Activated B cell treated with CpG ODN at 0.5 μM for 24 hours (primary cell): ENCODE data around the gene TOP2A. TPM values are rescaled to one million over a fixed set of nuclear protein-coding genes. Genes with fewer than 3 reads are reported as not detected.

Source experiments
- ATAC-seq: fragments of 200-7000 bp; cut with Tn5 transposase; one replicate; pipeline ENCODE4 v1.10.0; 2021; ENCODE audit warnings: low read depth, mild to moderate bottlenecking, moderate library complexity
- CTCF ChIA-PET: fragments of 350-600 bp; sonication (Branson Sonifier 250); formaldehyde crosslinking; loops from one replicate; lab custom pipeline; 2021; ENCODE audit warnings: antibody characterized with exemption; lab: Charles Lee
- POLR2A ChIA-PET: fragments of 350-600 bp; sonication (Branson Sonifier 250); formaldehyde crosslinking; loops from one replicate; lab custom pipeline; 2021; ENCODE audit warnings: antibody characterized with exemption; lab: Charles Lee
- DNase-seq: peaks from one replicate; pipeline ENCODE4 v3.0.0; 2022
- H3K27ac Mint-ChIP-seq: one replicate; pipeline ENCODE4 v1.8.0; 2020; ENCODE audit warnings: mixed read lengths
- H3K27me3 Mint-ChIP-seq: one replicate; pipeline ENCODE4 v1.8.0; 2021; ENCODE audit warnings: mixed read lengths
- H3K36me3 Mint-ChIP-seq: one replicate; pipeline ENCODE4 v1.8.0; 2021; ENCODE audit warnings: low read depth, mixed read lengths
- H3K4me1 Mint-ChIP-seq: one replicate; pipeline ENCODE4 v1.8.0; 2021; ENCODE audit warnings: mixed read lengths
- H3K4me3 Mint-ChIP-seq: one replicate; pipeline ENCODE4 v1.8.0; 2020; ENCODE audit warnings: mild to moderate bottlenecking, mixed read lengths
- H3K9me3 Mint-ChIP-seq: one replicate; pipeline ENCODE4 v1.8.0; 2020; ENCODE audit warnings: mixed read lengths
- CTCF ChIP-seq: fragments of 200-600 bp; IDR thresholded peaks from one replicate; pipeline ENCODE4 v1.8.0; 2022; ENCODE audit warnings: antibody characterized with exemption, mild to moderate bottlenecking
- intact Hi-C: fragments of 100-400 bp; cut with micrococcal nuclease; formaldehyde crosslinking; loops from one replicate; pipeline ENCODE4 v1.15.1; 2024
- total RNA-seq: library from RNA; stranded (reverse); gene quantifications from 2 replicates; pipeline ENCODE4 v1.2.3, GENCODE V29; 2022

The TOP2A gene
- total RNA-seq, 1 donor from 2014 or later, result 6.6 TPM

DNA sequence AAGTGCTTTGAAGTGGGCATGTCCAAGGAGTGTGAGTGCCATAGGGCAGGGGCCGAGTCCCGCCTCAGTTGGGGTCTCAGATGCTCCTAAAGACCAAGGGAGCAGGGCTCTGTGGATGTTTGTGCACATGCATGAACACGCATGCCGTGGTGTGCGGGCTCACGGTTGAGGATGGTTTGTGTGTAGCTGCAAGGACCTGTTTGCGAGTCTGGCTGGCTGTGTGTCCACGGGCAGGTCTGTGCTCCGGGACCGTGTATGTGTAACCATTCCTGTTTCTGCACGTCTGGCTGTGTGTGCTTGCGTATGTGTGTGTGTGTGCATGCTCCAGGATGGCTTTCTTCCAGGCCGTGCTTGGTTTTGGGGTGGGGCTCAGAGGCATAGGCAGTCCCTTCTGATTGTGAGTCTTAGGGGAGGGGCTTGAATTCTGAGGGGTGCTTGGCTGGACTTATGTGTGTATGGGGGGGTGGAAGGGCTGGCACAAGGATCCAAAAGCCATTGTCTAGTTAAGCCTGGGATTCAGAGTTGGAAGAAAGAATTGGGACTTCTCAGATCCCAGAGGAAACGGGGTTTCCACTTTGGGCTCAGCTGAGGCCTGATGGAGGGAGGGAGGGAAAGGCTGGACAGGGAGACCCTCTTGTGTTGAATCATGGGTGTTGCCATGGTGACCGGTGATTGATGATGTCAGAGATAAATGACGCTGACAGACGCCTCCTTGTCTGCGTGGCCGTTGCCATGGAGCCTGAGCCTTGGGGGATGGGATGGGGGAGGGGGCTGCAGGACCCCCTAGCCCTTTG lies 67.6 kb downstream of the TOP2A start:
- Mint-ChIP-seq H3K9me3 (no peaks in the 10 kb centered on the region), H3K27me3 (no peaks in the 10 kb centered on the region), H3K4me1 (peaks cover 75% of the 10 kb centered on the region), H3K4me3 (no peak overlapping the region), H3K27ac (peak overlapping the region; percentile 6), H3K36me3 (peaks cover 56% of the 10 kb centered on the region)
- ChIA-PET CTCF (interaction anchor here (1.0 to 17.0 kb wide), 2 partner anchors 33 to 45 kb away, joined by 3 to 466 read pairs; partner anchors contain the start of gene RARA), POLR2A (interaction anchor here (0.7 to 1.3 kb wide), 2 partner anchors 23 to 1143 kb away, joined by 3 to 17 read pairs; no protein-coding TSS in a partner anchor)
- TF ChIP-seq CTCF, result no peak
- ATAC-seq (no peak), DNase-seq (no peak)
- intact Hi-C loops, result no loop called here

- H3K27ac Mint-ChIP-seq, result no peak overlapping the region
- no peaks in the 10 kb centered on the region for H3K27me3 Mint-ChIP-seq
- H3K9me3 Mint-ChIP-seq, result no peaks in the 10 kb centered on the region
- peaks cover 50% of the 10 kb centered on the region for H3K36me3 Mint-ChIP-seq
- no peak overlapping the region for H3K4me3 Mint-ChIP-seq
- ChIA-PET POLR2A (no interaction called here), CTCF (interaction anchor here (17.0 kb wide), 1 partner anchor 45 kb away, joined by 466 read pairs; the partner anchor contains the start of gene RARA)
- ATAC-seq (no peak), DNase-seq (no peak)
- intact Hi-C loops, result no loop called here
- TF ChIP-seq CTCF, result no peak
- peaks cover 78% of the 10 kb centered on the region for H3K4me1 Mint-ChIP-seq
Observed at GRCh38 chr17:40349477-40349894, 68.2 kb downstream of the TOP2A start.

DNA sequence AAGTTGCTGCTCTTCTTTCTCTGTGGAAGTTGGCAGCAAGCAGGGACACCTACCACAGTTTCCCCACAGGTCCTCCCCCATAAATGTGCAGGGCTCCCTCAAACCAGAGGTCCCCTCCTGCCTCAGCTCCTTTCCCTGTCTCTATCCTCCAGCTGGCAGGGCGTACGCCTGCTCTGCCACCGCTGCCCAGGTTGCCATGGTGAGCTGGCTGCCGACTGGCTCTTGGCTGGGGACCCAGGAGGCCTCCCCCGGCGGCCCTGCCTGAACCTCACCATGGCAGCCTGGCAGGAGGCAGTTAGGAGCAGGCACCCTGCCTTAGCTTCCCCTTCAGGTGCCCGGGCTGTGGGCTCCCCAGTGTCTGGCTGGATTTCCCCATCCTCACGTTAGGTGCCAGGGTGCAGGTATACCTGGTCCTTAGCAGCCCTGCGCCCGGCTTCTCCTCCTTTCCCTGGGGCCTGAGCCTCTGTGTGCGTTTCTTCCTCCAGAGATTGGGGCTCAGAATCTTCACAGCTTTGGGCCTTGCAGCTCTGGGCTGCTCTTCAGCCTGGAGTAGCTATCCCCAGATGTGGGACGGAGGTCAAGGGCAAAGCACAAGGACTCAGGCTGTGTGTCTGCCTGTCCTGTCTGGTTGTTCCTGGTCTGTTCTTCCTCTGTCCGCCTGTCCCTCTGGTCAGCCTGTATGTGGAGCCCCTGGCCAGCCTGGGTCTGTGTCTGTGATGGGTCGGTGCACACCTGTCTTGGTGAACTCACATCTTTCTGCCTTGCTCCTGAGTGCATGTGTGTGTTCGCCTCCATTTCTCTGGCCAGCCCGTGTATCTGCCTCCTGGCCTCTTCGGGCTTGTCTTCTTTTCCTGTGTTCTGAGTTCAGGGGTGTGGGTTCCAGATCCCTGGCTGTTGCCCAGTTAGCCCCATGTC lies 68.9 kb downstream of the TOP2A start:
- DNase-seq (no peak), ATAC-seq (no peak)
- peaks cover 84% of the 10 kb centered on the region for H3K4me1 Mint-ChIP-seq
- intact Hi-C loops, result no loop called here
- POLR2A ChIA-PET, result interaction anchor here (1.9 to 2.1 kb wide), 2 partner anchors 22 to 26 kb away, joined by 5 to 8 read pairs; no protein-coding TSS in a partner anchor
- CTCF ChIA-PET, result interaction anchor here (17.0 kb wide), 1 partner anchor 44 kb away, joined by 466 read pairs; the partner anchor contains the start of gene RARA
- H3K36me3 Mint-ChIP-seq, result peaks cover 45% of the 10 kb centered on the region
- no peaks in the 10 kb centered on the region for H3K27me3 Mint-ChIP-seq
- no peak overlapping the region for H3K27ac Mint-ChIP-seq
- no peak for TF ChIP-seq CTCF
- H3K4me3 Mint-ChIP-seq, result no peak overlapping the region
- H3K9me3 Mint-ChIP-seq, result no peaks in the 10 kb centered on the region

DNA sequence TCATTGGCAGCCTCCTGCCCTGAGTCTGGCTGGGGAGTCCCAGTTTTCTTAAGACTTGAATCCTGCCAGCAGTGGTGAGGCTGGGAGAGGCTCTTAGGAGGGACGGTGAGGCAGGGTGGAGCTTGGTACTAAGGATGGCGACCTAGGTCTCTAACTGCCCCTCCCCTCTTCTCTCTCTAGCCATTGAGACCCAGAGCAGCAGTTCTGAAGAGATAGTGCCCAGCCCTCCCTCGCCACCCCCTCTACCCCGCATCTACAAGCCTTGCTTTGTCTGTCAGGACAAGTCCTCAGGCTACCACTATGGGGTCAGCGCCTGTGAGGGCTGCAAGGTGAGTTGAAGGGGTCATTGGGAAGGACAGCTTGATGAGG lies 69.6 kb downstream of the TOP2A start:
- H3K27me3 Mint-ChIP-seq, result no peaks in the 10 kb centered on the region
- DNase-seq, result no peak
- ChIA-PET CTCF (interaction anchor here (17.0 kb wide), 1 partner anchor 43 kb away, joined by 466 read pairs; the partner anchor contains the start of gene RARA), POLR2A (interaction anchor here (0.6 to 2.1 kb wide), 4 partner anchors 21 to 232 kb away, joined by 4 to 8 read pairs (median 6); no protein-coding TSS in a partner anchor)
- H3K36me3 Mint-ChIP-seq, result peaks cover 43% of the 10 kb centered on the region
- intact Hi-C loops, result no loop called here
- H3K9me3 Mint-ChIP-seq, result no peaks in the 10 kb centered on the region
- H3K4me3 Mint-ChIP-seq, result no peak overlapping the region
- no peak for TF ChIP-seq CTCF
- H3K4me1 Mint-ChIP-seq, result peaks cover 86% of the 10 kb centered on the region
- peak overlapping the region; percentile 61 for H3K27ac Mint-ChIP-seq
- no peak for ATAC-seq
